Nephron progenitor cell (in vitro differentiated cells): ENCODE data around the gene DPH1.
A peak's percentile ranks its signal among the peaks of the same experiment; 100 is the strongest.

Source experiments
- DNase-seq: peaks from one replicate; pipeline ENCODE4 v3.0.0; 2021
- H3K27ac Mint-ChIP-seq: 2 replicates; pipeline ENCODE4 v1.8.0; 2021; ENCODE audit warnings: mild to moderate bottlenecking, moderate library complexity, mixed read lengths
- H3K27me3 Mint-ChIP-seq: 2 replicates; pipeline ENCODE4 v1.8.0; 2021; ENCODE audit warnings: mild to moderate bottlenecking, low read depth, mixed read lengths; ENCODE audit not compliant: poor library complexity
- H3K36me3 Mint-ChIP-seq: 2 replicates; pipeline ENCODE4 v1.8.0; 2021; ENCODE audit warnings: low read depth, mixed read lengths
- H3K4me1 Mint-ChIP-seq: 2 replicates; pipeline ENCODE4 v1.8.0; 2021; ENCODE audit warnings: mixed read lengths
- H3K4me3 Mint-ChIP-seq: 2 replicates; pipeline ENCODE4 v1.8.0; 2021; ENCODE audit warnings: mild to moderate bottlenecking, moderate library complexity, mixed read lengths
- H3K9me3 Mint-ChIP-seq: 2 replicates; pipeline ENCODE4 v1.8.0; 2021; ENCODE audit warnings: mild to moderate bottlenecking, moderate library complexity, mixed read lengths
- CTCF ChIP-seq: fragments of 200-600 bp; sonication (generic); IDR thresholded peaks from 2 replicates; pipeline ENCODE4 v1.5.0; 2021; ENCODE audit warnings: antibody characterized with exemption

Gene DPH1

GRCh38 chr17:1995907-1996799, 33.8 kb upstream of the DPH1 start:
- no peak for TF ChIP-seq CTCF
- peak overlapping the region; percentile 9 for H3K4me3 Mint-ChIP-seq
- H3K9me3 Mint-ChIP-seq = no peaks in the 10 kb centered on the region
- no peak overlapping the region for H3K27ac Mint-ChIP-seq
- H3K4me1 Mint-ChIP-seq = peaks cover 62% of the 10 kb centered on the region
- DNase-seq = no peak
- H3K36me3 Mint-ChIP-seq = no peaks in the 10 kb centered on the region
- peaks cover 32% of the 10 kb centered on the region for H3K27me3 Mint-ChIP-seq

- Mint-ChIP-seq H3K27ac (no peak overlapping the region), H3K4me1 (peaks cover 56% of the 10 kb centered on the region)
These were observed 33.1 kb upstream of the DPH1 start for GRCh38 chr17:1996800-1997288.

GRCh38 chr17:1997289-1997926, 32.5 kb upstream of the DPH1 start:
- TF ChIP-seq CTCF = no peak
- Mint-ChIP-seq H3K27ac (no peak overlapping the region), H3K36me3 (no peaks in the 10 kb centered on the region), H3K4me3 (peak overlapping the region; percentile 28), H3K4me1 (peaks cover 53% of the 10 kb centered on the region), H3K27me3 (peaks cover 26% of the 10 kb centered on the region), H3K9me3 (no peaks in the 10 kb centered on the region)
- DNase-seq = peak; percentile 56

More at GRCh38 chr17:1996800-1997288, 33.1 kb upstream of the DPH1 start:
- H3K36me3 Mint-ChIP-seq = no peaks in the 10 kb centered on the region
- H3K27me3 Mint-ChIP-seq = peaks cover 28% of the 10 kb centered on the region
- H3K4me3 Mint-ChIP-seq = peak overlapping the region; percentile 28
- no peaks in the 10 kb centered on the region for H3K9me3 Mint-ChIP-seq
- DNase-seq = no peak
- no peak for TF ChIP-seq CTCF

- Mint-ChIP-seq H3K27me3 (peaks cover 23% of the 10 kb centered on the region), H3K27ac (no peak overlapping the region), H3K9me3 (no peaks in the 10 kb centered on the region), H3K36me3 (no peaks in the 10 kb centered on the region), H3K4me3 (no peak overlapping the region), H3K4me1 (peaks cover 57% of the 10 kb centered on the region)
- TF ChIP-seq CTCF = no peak
- peak; percentile 59 for DNase-seq
These were observed 31.8 kb upstream of the DPH1 start for GRCh38 chr17:1997927-1998742.

GRCh38 chr17:1999557-2000251, 30.2 kb upstream of the DPH1 start:
- peak overlapping the region; percentile 74 for H3K4me3 Mint-ChIP-seq
- no peaks in the 10 kb centered on the region for H3K9me3 Mint-ChIP-seq
- no peak for DNase-seq
- no peaks in the 10 kb centered on the region for H3K36me3 Mint-ChIP-seq
- peak overlapping the region; percentile 84 for H3K27ac Mint-ChIP-seq
- no peak for TF ChIP-seq CTCF
- H3K27me3 Mint-ChIP-seq = peaks cover 15% of the 10 kb centered on the region
- H3K4me1 Mint-ChIP-seq = peaks cover 52% of the 10 kb centered on the region
